ENCODE data around the gene CCDC88C.

DNA sequence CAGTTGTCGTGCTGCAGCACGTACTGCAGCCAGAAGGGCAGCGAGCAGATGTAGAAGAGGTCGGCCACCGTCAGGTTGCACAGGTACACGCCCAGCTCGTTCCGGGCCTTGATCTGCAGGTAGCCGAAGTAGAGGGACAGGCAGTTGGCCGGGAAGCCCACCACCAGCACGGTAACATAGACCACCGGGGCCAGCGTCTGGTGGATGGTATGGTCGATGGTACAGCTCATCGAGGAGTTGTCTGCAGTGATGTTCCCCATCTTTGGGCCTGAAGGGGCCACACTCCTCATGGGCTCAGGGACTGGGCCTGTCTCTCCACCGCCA is 182.9 kb downstream of the CCDC88C start:
- TF ChIP-seq, protein P1, sequence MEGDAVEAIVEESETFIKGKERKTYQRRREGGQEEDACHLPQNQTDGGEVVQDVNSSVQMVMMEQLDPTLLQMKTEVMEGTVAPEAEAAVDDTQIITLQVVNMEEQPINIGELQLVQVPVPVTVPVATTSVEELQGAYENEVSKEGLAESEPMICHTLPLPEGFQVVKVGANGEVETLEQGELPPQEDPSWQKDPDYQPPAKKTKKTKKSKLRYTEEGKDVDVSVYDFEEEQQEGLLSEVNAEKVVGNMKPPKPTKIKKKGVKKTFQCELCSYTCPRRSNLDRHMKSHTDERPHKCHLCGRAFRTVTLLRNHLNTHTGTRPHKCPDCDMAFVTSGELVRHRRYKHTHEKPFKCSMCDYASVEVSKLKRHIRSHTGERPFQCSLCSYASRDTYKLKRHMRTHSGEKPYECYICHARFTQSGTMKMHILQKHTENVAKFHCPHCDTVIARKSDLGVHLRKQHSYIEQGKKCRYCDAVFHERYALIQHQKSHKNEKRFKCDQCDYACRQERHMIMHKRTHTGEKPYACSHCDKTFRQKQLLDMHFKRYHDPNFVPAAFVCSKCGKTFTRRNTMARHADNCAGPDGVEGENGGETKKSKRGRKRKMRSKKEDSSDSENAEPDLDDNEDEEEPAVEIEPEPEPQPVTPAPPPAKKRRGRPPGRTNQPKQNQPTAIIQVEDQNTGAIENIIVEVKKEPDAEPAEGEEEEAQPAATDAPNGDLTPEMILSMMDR (IDR thresholded peaks at IDR 0.05): no peak
- no peak for TF ChIP-seq POLR2A (IDR thresholded peaks at IDR 0.05)
- TF ChIP-seq EP300 (IDR thresholded peaks at IDR 0.05): no peak
